HUDEP-2 (cell line): ENCODE measurements around the gene HSD17B2.
"Not testable (repeated sequence)": the region's sequence is repeated elsewhere in the genome, so short reads cannot be mapped to it uniquely, and the experiment has no call there.

Source experiments
- DNase-seq, 76 experiments: peaks; one replicate each; lab custom pipeline; 2025; ENCODE audit not compliant: unreplicated experiment in 76 of 76; lab: John Stamatoyannopoulos, UW

Gene HSD17B2

DNA sequence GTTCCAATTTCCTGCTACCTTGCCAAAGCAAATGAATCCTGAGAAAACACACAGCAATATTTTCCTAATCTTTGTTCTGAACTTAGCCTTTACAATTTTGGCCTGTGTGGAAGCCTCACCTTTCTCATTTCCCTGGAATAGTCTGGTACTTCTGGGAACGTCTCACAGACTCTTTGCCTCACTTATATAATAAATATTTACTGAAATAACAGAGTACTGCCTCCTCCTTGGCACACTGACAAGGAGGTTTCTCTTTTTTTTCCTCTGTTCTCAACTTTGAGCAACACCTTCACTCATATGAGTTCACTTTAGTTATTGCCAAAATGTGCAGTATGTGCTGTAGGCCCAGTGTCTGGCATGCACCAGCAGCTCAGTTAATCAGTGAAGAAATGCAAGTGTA lies 37.3 kb downstream of the HSD17B2 start:
- DNase-seq: no peak

DNA sequence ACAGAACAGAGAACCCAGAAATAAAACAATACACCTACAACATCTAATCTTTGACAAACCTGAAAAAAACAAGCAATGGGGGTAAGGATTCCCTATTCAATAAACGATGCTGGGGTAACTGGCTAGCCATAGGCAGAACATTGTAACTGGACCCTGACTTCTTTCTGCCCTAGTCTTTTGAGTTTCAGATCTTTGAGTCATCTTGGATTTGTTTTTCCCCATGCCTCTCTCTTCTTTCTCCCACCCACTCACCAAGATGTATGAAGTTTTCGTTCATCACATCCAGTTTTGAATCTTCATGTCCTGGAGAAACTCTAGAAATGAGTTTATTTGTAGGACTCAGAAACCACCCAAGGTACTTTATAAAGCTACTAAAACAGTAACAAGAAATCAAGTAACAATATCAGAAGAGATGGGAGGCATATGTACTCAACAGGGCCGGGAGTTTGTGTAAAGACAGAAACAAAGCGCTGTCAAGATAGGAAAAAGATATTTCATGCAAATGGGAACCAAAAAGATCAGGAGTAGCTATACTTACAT lies 39.0 kb downstream of the HSD17B2 start:
- DNase-seq: no peak

DNA sequence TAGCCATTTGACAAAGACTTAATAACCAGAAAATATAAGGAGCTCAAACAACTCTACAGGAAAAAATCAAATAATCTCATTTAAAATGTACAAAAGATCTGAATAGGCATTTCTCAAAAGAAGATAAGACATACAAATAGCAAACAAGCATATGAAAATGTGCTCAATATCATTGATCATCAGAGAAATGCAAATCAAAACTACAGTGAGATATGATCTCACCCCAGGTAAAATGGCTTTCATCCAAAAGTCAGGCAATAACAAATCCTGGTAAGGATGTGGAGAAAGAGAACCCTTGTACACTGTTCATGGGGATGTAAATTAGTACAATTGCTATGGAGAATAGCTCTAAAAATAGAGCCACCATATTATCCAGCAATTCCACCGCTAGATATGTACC lies 43.1 kb downstream of the HSD17B2 start:
- no peak for DNase-seq

DNA sequence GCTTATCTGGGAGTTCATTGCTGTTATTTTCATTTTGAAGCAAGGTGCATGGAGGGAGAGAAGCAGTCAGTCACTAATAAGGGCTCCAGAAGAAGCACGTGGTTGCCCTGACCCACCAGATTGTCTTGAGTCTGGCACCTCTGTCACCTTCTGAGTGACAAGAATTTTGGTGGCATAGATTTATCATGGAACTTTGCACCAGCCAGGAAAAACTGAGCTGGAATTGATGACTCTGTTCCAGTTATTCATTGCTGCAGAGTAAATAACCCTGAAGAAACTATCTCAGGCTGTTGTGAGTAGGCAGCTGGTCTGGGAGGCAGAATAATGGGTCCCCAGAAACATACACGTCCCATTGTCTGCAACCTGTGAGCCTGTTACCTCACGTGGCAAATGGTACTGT lies 44.8 kb downstream of the HSD17B2 start:
- DNase-seq: no peak

DNA sequence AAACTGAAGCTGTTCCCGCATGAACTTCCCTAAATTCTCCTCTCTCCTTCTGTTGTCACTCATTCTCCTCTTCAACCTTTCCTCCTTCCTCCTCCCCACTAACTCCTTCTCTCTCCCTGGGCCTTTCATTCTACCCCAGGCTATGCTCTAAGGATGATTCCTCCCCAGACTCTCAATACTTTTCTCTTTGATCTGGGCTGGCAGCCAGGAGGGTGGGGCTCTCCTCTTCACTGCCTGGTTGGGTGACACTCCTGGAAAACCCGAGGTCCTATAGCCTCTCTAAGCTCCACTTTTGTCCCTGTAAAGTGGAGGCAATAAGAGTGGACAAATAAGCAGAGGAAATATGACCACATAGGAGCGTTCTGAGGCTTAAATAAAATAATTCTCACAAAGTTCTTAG lies 46.2 kb downstream of the HSD17B2 start:
- DNase-seq: no peak

DNA sequence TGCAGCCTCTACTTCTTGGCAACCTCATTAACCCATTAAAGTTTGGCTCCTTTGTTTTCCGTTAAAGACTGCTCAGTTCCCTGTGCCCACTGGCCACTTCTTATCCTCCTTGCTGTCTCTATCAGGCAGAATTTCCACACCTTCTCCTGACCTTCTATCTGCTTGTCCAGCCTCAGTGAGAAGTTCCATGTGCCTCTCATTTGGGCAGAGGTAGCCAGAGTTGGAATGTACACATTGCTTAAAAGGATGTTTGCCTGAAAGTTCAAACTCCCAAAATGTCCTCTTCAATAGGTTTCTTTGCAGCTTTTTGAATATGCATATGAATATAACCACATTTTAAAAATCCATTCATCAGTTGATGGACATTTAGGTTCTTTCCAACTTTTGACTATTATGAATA lies 47.0 kb downstream of the HSD17B2 start:
- DNase-seq: no peak

DNA sequence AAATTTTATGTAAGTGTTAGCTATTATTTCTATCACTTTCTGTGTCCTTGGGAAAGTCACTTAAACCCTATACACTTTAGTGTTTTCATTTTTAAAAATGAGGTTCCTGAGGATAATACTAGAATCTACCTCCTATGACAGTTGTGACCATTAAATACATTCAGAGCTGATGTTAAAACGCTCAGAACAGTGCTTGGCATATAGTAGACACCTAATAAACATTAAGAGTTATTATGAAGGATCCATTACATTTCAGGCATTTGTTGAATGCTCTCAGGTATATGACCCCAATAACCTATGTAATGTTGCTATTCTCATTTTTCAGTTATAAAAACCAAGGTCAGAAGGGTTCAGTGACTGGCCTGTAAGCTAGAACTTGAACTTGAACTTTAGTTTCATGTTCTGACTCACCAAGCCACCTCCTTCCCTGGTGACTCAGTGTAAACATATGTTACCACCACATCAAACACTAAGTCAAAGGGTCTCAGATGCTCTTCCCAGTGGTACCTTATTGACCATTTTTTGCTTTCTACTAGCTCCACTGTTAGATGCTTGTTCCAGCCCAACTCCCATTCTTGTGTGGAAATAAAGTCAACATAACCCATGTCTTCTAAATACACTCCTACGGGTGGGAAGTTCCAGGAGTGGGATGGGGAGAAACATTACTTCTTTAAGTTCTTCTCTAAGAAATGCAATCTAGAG lies 47.6 kb downstream of the HSD17B2 start:
- no peak for DNase-seq

DNA sequence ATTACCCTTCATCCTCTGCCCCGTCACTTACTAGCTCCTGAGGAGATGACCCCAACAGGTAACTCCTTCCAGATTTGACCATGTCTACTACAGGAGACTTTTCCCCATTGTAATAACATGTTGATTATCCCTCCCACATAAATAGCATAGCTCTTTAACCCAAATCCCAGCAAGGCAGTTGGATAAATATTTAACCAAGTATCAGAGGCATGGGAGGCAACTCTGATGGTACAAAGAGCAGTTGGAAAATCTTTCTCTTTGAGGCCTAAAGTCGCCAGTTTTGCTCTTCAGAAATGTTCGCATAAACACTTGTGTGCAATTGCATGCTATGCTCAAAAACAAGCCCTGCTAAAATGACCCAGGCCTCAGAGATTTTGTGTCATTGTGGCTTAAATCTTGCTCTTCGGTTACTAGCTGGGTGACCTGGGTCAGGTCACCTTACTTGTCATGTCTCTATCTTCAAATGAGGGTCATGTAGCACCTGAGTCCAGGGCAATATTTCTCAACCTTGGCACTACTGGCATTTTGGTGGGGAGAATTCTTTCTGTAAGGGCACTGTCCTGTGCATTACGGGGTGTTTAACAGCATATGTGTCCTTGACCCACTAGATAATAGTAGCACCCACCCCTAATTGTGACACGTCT lies 48.8 kb downstream of the HSD17B2 start:
- DNase-seq: no peak

DNA sequence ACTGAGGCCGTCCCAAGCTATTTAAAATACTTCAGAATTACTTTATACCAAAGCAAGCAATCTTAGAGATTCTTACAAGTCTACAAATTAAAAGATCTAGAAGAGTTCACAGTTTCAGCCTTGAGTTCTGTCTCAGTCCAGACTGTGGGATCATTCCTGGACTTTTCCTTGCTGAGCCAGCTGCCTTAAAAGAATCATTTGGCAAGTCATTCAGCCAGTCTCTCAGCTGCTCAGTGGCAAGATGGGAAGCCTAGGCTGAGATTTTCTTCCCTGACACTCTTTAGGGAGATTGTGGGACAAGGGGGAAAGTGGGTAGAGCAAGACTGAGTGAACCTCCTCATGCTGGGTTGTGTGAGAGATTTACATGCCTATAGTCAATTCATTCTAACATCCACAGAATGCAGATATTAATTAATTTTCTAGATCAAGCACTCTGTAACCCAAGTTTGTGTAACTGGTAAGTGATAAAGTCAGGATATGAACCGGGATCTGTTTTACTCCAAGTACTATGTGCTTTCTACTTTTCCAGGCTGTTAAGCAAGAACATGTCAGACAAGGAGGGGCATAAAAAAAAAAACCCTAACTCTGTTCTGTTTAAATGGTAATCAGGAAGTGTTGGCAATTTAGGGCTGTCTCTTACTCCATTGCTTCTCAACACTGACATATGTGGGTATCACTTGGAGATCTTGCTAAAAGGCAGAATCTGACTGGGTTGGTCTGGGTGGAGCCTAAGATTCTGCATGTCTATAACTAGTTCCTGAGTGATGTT lies 50.1 kb downstream of the HSD17B2 start:
- DNase-seq: no peak

DNA sequence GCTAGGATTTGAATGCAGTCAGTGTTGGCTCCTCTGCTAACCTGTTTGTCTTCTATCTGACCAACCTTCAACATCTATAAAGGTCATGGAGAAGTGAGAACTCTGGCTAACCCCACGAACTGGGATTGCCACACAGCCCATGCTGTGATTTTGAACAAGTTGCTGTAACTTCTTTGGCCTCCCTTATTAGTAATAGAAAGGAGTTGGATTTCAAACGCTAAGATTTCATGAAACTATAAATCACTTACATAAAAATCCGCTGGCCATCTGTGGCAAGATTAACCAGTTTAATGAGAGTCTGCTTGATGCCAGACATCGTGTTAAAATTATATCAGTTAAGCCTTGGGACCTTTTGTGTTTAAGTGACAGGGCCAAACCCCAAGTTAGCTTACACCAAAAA lies 53.4 kb downstream of the HSD17B2 start:
- no peak for DNase-seq

DNA sequence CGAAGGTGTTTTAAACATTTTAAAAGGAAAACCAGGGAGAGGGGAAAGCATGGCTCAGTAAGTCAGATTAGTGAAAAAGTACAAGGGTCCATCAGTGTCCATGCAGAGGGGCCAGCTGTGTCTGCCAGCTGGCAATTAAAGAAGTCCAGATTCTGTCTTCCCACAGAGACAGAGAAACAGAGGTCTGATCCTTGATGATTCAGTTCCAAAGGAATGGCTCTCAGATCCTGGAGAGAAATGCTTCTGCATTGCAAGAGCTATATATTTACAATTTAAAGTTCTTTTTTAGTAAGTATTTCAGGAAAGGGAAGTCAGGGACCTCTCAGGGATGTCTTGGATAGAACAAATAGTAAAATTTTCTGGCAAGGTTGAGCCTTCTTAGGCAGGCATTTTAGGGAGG lies 56.2 kb downstream of the HSD17B2 start:
- DNase-seq: no peak

DNA sequence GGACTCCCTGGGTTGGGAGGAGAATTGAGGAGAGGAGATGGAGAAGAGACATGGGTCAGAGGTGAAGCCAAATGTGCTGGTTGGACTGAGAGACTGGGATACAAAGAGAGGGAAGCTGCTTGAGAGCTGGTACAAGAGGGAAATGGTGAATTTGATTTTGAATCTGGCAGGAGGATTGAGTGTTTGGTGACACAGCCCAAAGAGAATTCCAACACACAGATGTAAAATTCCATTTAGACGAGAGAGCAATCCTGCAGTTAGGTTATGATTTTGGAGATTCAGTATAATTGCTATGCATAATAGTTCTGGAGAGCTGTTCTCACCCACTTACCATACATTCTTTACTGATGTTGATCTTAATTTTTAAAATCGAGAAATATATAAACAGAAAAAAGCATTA lies 57.7 kb downstream of the HSD17B2 start:
- DNase-seq: no peak

DNA sequence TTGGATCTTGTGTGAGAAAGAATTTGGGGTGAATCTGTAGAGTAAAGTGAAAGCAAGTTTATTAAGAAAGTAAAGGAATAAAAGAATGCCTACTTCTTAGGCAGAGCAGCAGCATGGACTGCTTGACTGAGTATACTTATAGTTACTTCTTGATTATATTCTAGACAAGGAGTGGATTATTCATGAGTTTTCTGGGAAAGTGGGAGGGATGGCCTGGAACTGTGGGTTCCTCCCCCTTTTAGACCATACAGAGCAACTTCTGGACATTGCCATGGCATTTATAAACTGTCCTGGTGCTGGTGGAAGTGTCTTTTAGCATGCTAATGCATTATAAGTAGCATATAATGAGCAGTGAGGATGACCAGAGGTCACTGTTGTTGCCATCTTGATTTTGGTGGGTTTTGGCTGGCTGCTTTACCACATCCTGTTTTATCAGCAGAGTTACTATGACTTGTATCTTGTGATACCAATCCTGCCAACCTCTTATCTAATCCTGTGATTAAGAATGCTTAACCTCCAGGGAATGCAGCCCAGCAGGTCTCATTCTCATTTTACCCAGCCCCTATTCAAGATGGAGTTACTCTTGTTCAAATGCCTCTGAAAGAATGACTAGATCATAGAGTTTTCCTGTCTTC lies 58.7 kb downstream of the HSD17B2 start:
- no peak for DNase-seq

DNA sequence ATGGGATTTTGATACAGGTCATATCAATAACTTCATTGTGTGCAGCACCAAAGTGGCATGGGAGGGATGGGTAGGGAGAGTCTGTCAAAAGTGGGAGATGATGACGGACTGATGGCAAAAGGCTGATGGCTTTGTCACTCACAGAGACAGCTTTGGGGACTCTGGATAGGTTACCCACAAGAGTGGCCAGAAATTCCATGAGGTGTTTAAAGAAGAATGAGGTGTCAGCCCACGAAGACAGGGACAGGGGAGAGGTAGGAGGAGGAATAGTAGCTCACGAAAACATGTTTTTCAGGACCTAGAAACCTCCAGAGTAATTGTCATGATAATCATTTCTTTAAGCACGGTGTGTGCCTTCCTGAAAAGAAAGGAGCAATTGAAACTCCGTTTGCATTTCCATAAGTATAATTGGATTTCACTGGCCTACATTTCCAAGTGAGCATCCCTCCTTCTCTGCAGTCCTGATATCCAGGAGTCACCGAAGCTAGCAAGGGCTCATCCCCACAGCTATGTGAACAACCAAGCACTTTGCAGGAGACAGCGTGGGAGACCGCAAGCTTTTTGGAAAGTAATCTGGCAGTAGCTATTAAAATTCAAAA lies 60.0 kb downstream of the HSD17B2 start:
- no peak for DNase-seq

DNA sequence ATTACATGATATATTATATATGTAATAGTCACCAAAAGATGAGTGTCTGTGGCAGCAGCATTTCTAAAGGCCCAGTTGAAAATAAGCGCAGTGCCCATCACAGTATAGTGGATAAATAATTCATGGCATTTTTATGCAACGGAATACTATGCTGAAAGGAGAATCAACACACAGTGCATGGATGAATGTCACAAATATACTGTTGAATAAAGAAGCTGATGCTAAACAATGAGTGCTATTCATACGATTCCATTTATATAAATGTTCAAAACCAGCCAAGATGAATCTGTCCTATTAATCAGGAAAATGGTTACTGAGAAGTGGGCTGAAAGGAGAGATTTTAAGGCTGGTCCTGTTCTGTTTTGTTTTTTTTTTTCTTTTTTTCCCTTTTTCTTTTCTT lies 61.6 kb downstream of the HSD17B2 start:
- no peak for DNase-seq

DNA sequence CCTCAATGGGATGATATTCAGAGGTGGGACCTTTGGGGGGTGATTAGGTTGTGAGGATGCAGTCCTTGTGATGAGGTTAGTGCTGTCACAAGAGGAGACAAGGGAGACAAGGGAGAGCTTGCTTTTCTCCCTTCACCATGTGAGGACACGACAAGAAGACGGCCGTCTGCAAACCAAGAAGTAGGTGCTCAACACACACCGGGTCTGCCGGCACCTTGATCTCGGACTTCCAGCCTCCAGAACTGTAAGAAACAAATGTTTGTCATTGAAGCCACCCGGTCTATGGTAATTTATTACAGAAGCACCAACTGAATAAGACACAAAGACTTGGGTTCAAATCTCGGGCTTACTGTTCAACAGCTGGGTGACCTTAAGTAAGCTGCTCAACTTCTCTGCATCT lies 70.1 kb downstream of the HSD17B2 start:
- no peak for DNase-seq

DNA sequence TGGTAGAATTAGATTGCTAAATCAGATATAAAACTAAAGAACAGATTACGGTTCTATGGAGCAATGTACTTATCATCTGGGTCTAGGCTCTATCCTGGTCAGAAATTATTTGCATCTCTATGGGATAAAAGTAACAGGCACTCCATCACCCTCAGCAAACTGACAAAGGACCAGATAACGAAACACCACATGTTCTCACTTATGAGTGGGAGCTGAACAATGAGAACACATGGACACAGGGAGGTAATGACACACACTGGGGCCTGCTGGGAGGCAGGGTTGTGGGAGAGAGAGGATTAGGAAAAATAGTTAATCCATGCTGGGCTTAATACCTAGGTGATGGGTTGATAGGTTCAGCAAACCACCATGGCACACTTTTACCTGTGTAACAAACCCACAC lies 73.0 kb downstream of the HSD17B2 start:
- no peak for DNase-seq

DNA sequence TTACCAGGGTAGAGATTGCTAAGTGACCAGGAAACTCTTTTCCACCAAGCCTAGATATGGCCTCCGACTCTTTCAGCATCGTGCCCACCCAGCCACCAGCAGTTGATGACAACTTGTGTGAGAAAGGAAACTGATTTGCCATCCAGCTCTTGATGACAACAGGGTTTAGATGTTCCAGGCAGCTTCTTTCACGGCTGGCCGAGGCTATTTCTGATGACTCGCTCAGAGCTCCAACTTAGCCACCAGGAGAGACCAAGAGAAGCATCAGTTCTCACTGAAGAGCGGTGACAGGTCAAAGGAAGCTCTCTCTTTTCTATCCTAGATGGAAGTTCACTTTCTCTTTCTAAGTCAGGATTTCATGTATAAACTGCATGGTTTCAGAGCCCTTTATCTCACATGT lies 73.7 kb downstream of the HSD17B2 start:
- no peak for DNase-seq

DNA sequence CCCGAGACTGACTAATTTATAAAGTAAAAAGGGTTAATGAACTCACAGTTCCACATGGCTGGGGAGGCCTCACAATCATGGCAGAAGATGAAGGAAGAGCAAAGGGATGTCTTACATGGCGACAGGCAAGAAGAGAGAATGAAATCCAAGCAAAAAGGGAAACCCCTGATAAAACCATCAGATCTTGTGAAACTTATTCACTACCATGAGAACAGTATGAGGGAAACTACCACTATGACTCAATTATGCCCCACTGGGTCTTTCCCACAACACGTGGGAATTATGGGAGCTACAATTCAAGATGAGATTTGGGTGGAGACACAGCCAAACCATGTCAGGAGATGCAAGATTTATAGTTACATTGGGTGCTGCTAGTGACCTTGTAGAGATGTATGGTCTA lies 74.2 kb downstream of the HSD17B2 start:
- not testable (repeated sequence) for DNase-seq

DNA sequence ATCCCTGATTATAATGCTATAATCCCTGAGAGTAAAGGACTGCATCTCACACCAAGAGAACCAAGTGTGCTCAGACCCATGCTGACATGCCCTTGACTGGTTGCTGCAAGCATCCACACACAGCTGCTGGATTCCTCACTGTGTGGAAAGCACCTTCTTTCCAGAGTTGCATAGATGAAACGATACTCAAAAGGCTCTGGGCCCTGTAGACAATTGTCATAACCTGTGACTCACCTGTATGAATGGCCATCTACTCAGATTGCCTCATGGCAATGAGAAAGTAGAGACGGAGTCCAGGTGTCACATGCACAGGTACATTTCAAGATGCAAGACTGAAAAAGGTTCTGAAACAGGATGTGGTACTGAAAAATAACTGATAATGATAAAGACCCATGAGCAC lies 76.9 kb downstream of the HSD17B2 start:
- DNase-seq: no peak

DNA sequence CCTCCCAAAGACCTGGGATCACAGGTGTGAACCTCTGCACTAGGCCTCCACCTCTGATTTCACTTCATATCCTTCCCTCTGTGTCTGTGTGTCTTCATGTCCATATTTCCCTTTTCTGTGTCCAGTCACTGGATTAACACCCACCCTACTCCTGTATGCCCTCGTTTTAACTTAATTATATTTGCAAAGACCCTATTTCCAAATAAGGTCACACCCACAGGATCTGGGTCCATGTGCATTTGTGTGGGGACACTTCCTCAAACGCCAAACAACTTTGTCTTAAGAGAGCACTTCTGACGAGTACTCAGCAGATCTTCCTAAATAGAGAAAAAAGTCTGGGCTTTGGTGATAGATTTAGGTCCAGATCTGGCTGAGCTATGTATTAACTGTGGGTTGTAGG lies 78.7 kb downstream of the HSD17B2 start:
- no peak for DNase-seq
